HEK293T (cell line): ENCODE results near the gene SRGAP1.

Source experiments
- ARNT ChIP-seq: fragments of 450-650 bp; IDR thresholded peaks from 2 replicates; pipeline ENCODE4 v1.6.1; 2017; ENCODE audit warnings: mild to moderate bottlenecking
- CTBP1 ChIP-seq: fragments of 450-650 bp; IDR thresholded peaks from 2 replicates; pipeline ENCODE4 v1.6.1; 2016; ENCODE audit warnings: borderline replicate concordance
- FOXK2 ChIP-seq: fragments of 450-650 bp; IDR thresholded peaks from 2 replicates; pipeline ENCODE4 v1.6.1; 2016; ENCODE audit warnings: mild to moderate bottlenecking
- FOXM1 ChIP-seq: fragments of 450-650 bp; IDR thresholded peaks from 2 replicates; pipeline ENCODE4 v1.6.1; 2017; ENCODE audit warnings: mild to moderate bottlenecking, borderline replicate concordance
- L3MBTL2 ChIP-seq: fragments of 450-650 bp; conservative IDR thresholded peaks from 2 replicates; pipeline ENCODE4 v1.6.1; 2016; ENCODE audit warnings: mild to moderate bottlenecking
- NFRKB ChIP-seq: fragments of 450-650 bp; IDR thresholded peaks from 2 replicates; pipeline ENCODE4 v1.6.1; 2016; ENCODE audit warnings: mild to moderate bottlenecking, moderate library complexity
- PKNOX1 ChIP-seq: fragments of 450-650 bp; IDR thresholded peaks from 2 replicates; pipeline ENCODE4 v1.6.1; 2016
- SP1 ChIP-seq: fragments of 450-650 bp; IDR thresholded peaks from 2 replicates; pipeline ENCODE4 v1.6.1; 2017
- TARDBP ChIP-seq: fragments of 450-650 bp; IDR thresholded peaks from 2 replicates; pipeline ENCODE4 v1.6.1; 2016
- ZNF384 ChIP-seq: fragments of 450-650 bp; IDR thresholded peaks from 2 replicates; pipeline ENCODE4 v1.6.1; 2016

GRCh38 chr12:64086946-64087345, 242.4 kb downstream of the SRGAP1 start:
- TF ChIP-seq ARNT (no peak), FOXM1 (no peak), FOXK2 (no peak), NFRKB (no peak), PKNOX1 (no peak), L3MBTL2 (no peak), CTBP1 (no peak), ZNF384 (no peak), SP1 (no peak), TARDBP (no peak)
